Left hindlimb (tissue), 1 donor: Measurements from ENCODE around the gene DNAAF6.
"Not testable (repeated sequence)": the region's sequence is repeated elsewhere in the genome, so short reads cannot be mapped to it uniquely, and the experiment has no call there.

Source experiments
- DNase-seq: peaks from one replicate; pipeline ENCODE4 v3.0.0-alpha.2; 2018

The DNAAF6 gene

DNA sequence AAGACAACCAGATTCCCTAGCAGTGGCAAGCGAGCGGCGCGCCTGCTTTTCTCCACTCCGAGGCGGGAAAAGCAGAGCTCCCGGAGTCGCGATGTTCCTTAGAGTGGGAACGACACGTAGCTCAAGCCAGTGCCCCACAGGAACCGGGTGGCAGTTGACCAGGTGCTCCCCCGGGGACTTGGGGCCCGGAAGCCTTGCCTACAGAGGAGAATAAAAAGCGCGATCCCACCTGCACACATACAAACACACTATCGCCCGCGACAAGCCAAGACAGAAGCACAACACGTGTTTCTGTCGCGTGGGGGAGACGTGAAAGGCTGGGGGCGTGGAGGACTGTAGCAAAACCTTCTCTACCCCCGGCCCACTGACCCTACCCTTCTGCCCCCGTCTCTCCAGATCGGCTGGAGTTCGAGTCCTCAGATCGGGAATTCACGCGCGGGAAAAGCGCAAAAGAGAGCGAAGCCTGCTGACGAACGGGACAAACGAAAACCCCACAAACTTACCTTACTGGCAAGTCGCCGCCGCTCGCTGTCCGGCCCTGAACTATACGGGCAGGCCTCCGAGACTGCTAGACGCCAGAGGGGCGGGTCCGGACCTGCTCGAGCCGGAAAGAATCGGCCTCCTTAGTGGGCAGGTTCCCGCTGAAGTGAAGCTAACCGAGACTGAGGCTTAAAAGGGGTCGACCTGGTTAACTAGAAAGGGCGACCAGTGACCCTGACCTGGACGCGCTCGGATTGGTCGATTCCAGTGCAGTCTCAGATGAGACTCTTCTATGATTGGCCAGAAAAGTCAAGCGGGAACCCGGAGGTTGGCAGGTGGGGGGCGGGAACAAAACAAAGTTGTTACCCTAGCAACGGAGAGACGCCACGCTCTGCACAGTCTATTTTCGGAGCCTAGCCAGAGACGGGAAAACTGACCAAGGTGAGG is at the start of gene DNAAF6, which contains the start of gene NUP62CL:
Gene DNAAF6, plus strand, starts transcription at position 842 of the 927 bp plus-strand sequence. CDS start 6,265 bp downstream, outside the sequence.
Gene NUP62CL, minus strand, starts transcription at position 664 of the 927 bp plus-strand sequence. CDS start 31,287 bp downstream, outside the sequence.
- peak; percentile 57 for DNase-seq

DNA sequence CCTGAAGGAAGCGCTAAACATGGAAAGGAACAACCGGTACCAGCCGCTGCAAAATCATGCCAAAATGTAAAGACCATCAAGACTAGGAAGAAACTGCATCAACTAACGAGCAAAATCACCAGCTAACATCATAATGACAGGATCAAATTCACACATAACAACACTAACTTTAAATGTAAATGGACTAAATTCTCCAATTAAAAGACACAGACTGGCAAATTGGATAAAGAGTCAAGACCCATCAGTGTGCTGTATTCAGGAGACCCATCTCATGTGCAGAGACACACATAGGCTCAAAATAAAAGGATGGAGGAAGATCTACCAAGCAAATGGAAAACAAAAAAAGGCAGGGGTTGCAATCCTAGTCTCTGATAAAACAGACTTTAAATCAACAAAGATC is 48.8 kb upstream of the DNAAF6 start:
- not testable (repeated sequence) for DNase-seq

DNA sequence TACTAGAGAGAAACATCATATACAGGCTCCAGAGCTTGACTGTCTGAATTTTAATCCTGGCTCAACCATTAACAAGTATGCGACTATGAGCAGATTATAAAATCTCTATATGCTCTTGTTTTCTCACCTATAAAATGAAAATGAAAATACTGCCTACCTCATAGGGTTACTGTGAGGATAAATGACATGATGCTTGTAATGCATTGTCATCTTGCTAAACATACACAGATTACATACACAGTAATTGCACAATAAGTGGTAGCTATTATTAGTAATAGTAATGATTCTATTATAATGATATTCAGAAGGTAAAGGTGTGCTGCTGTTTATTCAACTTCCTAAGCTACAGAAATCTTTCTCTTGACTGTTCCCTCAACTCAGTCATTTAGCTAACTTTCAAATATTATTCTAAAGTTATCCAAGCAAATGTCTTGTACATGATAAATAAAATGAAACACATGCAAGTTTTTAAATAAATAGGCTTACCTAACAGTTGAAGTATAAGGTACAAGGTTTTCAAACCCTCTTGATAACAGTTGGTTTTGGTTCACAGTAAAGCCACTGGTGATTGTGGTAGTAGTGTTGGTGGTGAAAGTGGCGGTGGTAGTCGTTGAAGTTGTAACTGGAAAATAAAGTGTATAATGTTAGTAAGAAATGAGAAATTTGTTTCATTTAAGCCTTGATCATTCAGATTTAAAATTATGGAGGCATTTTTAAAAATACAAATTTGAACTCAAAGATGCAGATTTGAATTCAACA is 39.1 kb upstream of the DNAAF6 start:
- DNase-seq, result no peak

DNA sequence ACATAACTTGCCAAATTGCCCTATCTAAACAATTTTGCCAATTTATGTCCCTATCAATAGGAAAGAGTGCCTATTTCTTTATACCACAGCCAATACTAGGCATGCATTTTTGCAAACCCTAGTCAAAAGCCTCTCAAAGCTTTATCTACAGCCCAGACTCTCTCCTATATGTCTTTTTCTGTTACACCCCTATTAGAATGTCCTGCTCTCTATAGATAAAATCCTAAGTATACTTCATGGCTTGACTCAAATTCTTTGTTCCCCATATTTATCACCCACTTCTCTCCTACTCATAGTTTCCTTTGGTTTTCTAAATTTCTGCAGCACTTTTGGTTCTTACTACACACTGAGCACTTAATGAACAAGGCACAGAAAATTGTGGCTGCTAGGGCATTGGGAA is 38.2 kb upstream of the DNAAF6 start:
- no peak for DNase-seq

DNA sequence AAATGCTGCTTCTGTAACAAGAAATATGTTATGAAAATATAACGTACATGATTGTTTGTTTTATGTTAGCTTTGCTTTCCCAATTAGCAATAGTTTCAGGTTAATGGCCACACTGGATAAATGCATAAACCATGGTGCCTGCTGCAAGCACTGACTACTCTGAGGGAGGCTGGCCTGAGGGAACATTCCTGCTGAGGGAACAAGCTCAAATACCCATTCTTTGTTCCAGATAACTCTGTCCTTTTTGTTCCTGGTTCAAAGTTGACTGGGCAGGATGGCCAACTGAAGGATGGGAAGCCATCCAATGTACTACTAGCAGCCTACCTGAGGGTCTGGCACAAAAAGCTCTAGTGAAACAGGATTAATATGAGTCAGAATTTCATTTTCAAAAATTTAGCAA is 37.7 kb upstream of the DNAAF6 start:
- no peak for DNase-seq

DNA sequence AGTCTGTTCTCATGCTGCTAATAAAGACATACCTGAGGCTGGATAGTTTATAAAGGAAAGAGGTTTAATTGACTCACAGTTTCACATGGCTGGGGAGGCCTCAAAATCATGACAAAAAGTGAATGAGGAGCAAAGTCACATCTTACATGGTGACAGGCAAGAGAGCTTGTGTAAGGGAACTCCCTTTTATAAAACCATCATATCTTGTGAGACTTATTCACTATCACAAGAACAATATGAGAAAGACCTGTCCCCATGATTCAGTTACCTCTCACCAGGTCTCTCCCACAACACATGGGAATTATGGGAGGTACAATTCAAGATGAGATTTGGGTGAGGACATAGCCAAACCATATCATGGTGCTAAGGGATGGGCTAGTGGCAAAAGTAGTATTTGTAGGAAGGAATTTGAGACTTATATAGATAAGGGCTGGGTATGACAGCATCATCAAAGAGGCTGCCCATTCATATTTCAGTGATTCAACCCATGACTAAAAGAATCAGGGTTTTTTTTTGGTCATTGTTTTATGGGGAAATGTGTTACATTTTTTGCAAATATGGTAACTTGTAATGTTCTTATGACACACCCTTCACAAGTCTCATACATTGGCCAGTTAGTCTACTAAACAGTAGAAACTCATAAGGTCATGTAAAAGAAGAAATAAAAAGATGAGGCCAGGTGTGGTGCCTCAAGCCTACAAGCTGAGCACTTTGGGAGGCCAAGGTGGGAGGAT is 34.9 kb upstream of the DNAAF6 start:
- DNase-seq, result no peak

DNA sequence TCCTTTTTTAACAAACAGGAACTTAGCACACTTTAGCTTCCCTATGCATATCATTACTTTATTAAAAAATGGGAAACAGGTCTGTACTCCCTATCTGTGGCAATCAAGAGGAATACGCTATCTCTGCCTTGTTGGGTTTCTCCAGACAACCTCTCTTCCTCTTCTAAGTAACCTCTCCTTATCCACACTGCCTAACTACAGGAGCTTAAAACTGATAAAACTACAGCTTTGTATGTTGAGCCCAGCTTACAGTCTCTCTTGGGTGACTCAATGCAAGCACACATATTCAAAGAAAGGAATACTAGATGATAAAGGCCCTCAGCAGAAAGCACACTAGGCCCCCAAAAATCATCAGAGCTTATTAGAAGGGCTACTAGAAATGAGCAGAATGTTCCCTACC is 9.1 kb upstream of the DNAAF6 start:
- no peak for DNase-seq

DNA sequence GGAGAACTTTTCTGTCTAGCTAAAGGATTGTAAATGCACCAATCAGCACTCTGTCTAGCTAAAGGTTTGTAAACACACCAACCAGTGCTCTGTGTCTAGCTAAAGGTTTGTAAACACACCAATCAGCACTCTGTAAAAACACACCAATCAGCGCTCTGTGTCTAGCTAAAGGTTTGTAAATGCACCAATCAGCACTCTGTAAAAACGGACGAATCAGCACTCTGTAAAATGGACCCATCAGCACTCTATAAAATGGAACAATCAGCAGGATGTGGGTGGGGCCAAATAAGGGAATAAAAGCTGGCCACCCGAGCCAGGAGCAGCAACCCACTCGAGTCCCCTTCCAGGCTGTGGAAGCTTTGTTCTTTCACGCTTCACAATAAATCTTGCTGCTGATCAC is 8.3 kb upstream of the DNAAF6 start:
- not testable (repeated sequence) for DNase-seq

DNA sequence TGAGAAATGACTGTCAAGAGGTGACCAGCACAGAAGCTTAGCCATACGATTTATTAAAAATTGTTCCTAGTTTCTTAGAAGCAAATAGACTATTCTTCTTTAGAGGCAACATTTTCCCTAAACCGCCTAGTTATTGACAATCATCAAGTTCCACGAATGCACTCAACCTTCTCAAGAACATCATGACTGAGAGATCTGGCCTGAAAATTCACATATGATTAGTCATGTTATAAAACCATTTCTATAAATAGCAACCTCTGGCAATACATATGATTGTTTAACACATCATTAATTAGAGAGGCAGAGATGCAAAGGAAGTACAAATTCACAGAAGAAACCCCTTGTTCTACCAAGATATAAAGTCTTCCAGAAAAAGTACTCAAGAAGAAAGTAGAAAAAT is 6.9 kb upstream of the DNAAF6 start:
- DNase-seq, result no peak

DNA sequence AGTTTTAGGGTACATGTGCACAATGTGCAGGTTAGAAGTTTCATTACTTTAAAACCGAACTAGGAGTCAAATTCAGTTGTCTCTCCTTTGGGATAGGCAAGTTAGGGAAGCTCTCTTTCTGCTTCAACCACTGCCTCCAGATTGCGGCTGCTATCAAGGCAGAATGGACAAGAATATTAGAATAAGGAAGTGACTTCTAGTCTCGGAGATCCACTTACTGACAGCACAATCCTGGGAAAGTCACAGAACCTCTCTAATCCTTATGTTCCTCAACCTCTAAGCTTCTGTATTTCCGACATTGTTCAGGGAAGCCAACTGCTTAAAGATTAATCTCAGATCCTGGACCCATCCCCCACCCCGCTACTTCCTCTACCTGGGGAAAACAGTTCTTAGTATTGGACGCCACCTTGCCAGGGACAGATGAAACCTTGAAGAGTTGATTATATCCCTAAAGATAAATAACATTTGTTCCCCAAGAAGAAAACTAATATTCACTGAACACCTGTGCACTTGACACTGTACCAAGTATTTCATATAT is 2.3 kb upstream of the DNAAF6 start:
- no peak for DNase-seq

DNA sequence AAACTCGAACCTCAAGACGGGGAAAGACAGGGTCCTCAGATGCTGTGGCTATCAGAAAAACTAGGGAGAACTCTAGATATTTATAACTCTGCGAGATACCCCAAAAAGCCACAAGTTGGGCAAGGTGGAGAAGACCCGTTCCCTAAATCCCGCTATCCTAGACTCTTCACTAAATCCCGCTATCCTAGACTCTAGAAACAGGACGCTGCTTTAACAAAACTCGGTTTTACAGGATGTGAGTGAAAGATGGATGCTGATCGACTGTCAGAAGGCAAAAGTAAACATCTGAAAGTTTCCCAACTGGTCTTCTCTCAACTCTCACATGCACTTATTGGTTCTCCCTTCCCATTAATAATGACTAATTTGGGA is 270 bp downstream of the DNAAF6 start:
- no peak for DNase-seq

DNA sequence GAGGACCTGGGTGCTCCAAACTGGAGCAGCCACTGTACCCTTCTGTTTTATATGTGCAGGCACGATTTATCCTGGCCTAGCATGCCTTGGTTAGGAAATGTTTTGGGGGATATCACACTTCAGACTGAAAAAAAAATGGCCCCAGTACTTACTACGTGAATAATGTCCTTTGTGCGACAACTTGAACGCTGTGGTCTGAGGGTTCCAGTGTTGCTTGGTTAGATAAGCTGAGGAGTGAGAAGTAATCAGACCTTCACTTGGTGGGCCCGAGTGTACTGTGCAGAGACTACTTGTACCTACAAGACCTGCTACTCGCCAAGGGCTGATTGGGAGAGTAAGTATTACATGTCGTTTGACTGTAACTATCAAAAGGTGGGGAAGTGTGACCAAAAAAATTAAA is 678 bp downstream of the DNAAF6 start:
- DNase-seq, result no peak

DNA sequence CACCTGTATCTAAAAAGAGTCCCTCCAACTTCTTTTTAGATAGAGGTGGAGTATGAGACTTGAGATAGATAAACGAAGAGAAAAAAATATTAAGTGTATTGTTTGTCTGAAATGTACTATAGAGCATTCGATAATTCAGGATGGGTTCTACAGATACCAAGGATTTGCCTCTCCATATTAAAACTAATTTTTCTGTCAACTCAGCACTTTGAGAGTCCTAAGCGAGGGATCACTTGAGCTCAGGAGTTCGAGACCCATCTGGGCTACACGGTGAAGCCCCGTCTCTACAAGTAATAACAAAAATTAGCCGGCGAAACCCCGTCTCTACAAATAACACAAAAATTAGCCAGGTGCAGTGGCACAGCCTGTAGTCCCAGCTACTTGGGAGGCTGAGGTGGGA is 1.5 kb downstream of the DNAAF6 start:
- DNase-seq, result no peak

DNA sequence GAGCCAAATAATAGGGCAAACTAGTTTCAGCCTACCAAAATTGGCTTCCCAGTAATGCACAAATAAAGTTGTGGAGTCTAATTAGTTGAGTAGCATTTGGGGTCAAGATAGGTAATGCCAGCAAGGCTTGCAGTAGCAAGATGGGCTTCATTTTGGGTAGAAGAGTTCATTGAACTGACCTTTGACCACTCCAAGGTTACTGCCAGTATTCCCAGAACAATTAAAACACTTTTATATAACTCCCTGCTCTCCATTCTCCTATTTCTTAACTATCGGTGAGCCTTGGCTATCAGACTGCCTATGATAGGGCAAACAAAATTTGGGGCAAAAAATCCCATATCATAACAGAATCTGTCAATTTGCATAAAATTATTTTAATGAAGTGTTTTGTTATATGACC is 7.1 kb downstream of the DNAAF6 start:
- no peak for DNase-seq

DNA sequence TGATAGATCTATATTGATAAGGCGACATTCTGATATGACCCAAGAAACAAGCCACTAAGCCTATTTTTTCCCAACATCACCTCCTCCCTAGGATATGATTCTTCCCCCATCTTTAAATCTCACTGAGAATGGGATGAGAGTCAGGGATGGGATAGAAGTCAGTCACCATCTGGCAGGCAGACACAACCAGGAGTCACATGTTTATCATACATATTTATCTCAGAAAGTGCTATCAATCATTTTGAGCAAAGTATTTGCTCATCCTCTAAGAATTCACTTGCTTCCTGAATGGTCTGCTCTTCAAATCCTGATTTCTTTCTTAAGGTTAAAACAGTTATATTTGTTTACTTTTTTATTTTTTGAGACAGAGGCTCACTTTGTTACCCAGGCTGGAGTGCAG is 20.3 kb downstream of the DNAAF6 start:
- DNase-seq, result no peak

DNA sequence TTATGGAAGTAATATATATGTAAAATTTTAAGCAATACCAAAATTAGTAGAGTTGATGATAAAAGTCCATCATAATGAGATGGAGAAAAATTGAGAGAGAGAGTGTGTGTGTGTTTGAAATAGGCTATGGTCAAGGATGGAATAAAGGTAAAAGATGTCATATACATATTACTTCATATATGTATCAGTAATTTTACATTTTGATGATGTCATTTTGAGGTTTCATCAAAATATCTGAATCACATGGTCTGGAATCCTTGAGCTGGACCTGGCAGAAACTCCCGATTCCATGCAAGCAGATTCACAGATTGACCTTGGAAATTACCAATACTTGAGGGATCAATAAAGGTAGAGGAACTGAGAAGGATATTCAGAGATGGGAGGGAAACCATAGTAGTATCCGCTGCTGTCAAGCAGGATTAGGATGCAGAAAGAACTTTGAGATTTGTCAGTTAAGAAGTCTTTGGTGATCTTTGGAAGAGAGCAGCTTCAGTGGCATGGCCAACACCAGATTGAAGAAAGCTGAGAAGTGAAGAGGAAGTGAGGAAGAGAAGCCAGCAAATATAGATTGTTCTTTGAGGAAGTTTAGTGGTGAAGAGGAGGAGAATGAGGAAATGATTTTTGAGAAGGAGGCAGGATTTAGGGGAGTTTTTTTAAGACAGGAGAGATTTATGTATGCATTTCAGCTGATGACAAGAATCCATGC is 21.5 kb downstream of the DNAAF6 start:
- DNase-seq, result no peak

DNA sequence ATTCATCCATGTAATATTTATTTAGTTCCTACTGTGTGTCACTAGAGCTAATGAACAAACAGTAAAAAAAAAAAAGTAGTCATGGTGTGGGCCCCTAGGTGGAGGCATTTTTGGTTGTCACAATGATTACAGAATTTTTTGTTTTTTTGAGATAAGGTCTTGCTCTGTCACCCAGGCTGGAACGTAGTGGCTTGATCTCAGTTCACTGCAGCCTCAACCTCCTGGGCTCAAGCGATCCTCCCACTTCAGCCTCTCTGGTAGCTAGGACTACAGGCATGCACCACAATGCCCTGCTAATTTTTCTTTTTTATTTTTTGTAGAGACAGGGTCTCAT is 22.0 kb downstream of the DNAAF6 start:
- DNase-seq, result no peak

DNA sequence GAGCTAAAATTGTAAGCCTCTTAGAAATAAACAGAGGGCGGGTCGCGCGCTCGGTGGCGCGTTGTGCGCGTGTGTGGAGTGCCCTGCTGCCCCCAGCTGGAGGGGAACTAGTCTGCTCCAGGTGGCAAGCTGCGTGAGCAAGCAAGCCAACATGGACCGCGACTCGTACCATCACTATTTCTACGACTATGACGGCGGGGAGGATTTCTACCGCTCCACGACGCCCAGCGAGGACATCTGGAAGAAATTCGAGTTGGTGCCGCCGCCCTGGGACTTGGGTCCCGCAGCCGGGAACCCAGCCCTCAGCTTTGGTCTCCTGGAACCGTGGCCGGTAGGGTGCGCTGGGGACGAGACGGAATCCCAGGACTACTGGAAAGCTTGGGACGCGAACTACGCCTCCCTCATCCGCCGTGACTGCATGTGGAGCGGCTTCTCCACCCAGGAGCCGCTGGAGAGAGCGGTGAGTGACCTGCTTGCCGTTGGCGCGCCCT is 66.1 kb downstream of the DNAAF6 start:
- DNase-seq, result no peak

DNA sequence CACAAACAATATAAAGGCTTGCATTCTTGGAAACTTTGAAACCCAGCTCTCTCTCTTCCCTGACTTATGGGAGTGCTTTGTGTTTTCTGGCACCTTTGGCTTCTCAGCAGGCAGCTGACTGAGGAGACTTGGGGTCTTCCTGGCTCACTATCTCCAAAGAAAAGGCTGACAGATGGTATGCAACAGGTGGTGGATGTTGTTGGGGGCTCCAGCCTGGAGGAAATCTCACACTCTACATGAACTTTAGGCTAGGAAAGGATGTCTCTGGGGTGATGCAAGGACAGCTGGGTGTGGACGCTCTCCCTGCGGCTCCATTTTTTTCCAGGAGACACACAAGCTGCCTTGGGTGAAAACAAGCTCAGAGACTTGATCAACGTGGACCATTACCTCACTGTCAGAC is 67.4 kb downstream of the DNAAF6 start:
- DNase-seq, result no peak

DNA sequence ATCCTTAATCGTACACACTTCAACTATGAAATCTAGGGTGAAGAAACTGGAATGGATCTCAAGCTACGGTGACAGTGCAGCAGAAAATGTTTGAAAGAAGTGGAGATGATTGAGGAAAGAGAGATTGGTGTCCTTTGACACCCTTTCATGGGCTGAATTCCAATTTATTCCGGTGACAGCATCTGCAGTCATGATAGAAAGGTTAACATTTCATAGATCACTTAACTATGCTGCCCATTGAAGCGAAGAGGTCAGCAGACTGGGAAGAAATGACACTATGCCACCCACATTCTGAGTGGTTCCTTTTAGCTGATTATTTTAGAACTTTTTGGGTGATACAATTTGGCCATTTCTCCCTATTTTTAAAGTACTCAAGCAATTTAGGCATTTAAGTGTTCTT is 82.3 kb downstream of the DNAAF6 start:
- no peak for DNase-seq

DNA sequence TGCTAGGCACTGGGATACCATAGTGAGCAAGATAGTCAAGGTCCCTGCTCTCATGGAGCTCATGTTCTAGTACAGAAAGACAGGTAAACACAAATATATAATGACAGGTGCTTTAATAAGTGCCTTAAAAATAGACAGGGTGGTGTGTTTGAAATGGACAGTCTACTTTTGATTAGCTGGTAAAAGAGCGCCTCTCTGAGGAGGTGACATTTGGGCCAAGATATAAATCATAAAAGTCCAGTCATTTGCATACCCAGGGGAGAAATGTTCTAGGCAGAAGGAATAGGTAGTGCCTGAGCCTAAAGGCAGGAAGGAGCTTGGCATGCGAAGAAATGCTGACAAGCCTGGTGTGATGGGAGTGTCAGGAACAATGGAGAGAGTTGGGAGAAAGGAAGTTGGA is 83.6 kb downstream of the DNAAF6 start:
- DNase-seq, result no peak

DNA sequence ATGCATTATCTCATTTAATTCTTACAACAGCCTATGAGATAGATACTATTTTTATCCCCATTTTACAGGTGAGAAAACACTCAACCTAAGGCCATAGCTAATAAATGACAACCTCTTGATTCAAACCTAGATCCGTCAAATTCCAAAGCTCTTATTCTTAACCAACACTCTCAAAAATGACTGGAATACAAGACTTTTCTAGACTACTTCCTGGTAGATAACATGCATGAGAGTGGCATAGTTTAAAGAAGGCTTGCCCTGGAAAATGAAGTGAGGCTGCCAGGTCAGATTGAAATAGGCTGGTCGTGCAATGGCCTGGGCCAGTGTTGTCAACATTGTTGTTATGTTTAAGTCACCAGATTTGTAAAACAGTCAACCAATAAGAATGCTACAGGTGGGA is 86.6 kb downstream of the DNAAF6 start:
- no peak for DNase-seq
